ENCODE results near the gene KCNT1. TPM values are rescaled to one million over a fixed set of nuclear protein-coding genes. Genes with fewer than 3 reads are reported as not detected.

KCNT1 gene
- total and polyA plus RNA-seq, 8 donors, result 0.05 to 1.1 (median 0.11) TPM

GRCh38 chr9:135815830-135816650 lies 114.1 kb downstream of the KCNT1 start:
- H3K36me3 ChIP-seq, result peaks cover 0 to 59% (median 14%) of the 10 kb centered on the region in 3 donors

GRCh38 chr9:135816651-135816970 lies 114.6 kb downstream of the KCNT1 start:
- H3K36me3 ChIP-seq, result peaks cover 0 to 56% (median 10%) of the 10 kb centered on the region in 3 donors
- no peaks in the 10 kb centered on the region for H3K4me1 ChIP-seq
- DNase-seq, result peak in 1 of 6 donors; percentile 22
- no peak overlapping the region for H3K27ac ChIP-seq
- no peaks in the 10 kb centered on the region for H3K27me3 ChIP-seq
- WGBS, 2 donors, result 94 to 95% methylated on average over 12 of the region's 12 CpGs
- H3K4me3 ChIP-seq, result no peak overlapping the region
- ATAC-seq, result no peak
- intact Hi-C loops (cut with DNase I), result no loop called here
- H3K9me3 ChIP-seq, result no peaks in the 10 kb centered on the region
- no peak for FAIRE-seq
- TF ChIP-seq, protein P1, sequence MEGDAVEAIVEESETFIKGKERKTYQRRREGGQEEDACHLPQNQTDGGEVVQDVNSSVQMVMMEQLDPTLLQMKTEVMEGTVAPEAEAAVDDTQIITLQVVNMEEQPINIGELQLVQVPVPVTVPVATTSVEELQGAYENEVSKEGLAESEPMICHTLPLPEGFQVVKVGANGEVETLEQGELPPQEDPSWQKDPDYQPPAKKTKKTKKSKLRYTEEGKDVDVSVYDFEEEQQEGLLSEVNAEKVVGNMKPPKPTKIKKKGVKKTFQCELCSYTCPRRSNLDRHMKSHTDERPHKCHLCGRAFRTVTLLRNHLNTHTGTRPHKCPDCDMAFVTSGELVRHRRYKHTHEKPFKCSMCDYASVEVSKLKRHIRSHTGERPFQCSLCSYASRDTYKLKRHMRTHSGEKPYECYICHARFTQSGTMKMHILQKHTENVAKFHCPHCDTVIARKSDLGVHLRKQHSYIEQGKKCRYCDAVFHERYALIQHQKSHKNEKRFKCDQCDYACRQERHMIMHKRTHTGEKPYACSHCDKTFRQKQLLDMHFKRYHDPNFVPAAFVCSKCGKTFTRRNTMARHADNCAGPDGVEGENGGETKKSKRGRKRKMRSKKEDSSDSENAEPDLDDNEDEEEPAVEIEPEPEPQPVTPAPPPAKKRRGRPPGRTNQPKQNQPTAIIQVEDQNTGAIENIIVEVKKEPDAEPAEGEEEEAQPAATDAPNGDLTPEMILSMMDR (IDR thresholded peaks at IDR 0.05), result no peak

More at GRCh38 chr9:135815830-135816650, 114.1 kb downstream of the KCNT1 start:
- DNase-seq (peak in 1 of 6 donors; percentile 43), ATAC-seq (no peak), FAIRE-seq (no peak)
- no peak overlapping the region for H3K27ac ChIP-seq
- no peaks in the 10 kb centered on the region for H3K4me1 ChIP-seq
- no peaks in the 10 kb centered on the region for H3K9me3 ChIP-seq
- H3K27me3 ChIP-seq, result no peaks in the 10 kb centered on the region
- no peak overlapping the region for H3K4me3 ChIP-seq
- WGBS, 2 donors, result 91 to 92% methylated on average over 28 of the region's 28 CpGs
- intact Hi-C loops (cut with DNase I), result no loop called here
- TF ChIP-seq, protein P1 (IDR thresholded peaks at IDR 0.05), result no peak

- Histone ChIP-seq H3K9me3 (no peaks in the 10 kb centered on the region), H3K36me3 (peaks cover 0 to 70% (median 17%) of the 10 kb centered on the region in 3 donors), H3K4me3 (no peak overlapping the region), H3K27me3 (no peaks in the 10 kb centered on the region), H3K27ac (no peak overlapping the region), H3K4me1 (no peaks in the 10 kb centered on the region)
- TF ChIP-seq, protein P1 (IDR thresholded peaks at IDR 0.05), result no peak
- FAIRE-seq (no peak), ATAC-seq (no peak), DNase-seq (peak in 2 of 6 donors; percentile 12 to 41)
- 96 to 97% methylated on average over 66 of the region's 66 CpGs for WGBS, 2 donors
- intact Hi-C loops (cut with DNase I), result no loop called here
These were observed 116.1 kb downstream of the KCNT1 start for GRCh38 chr9:135817951-135818717.

DNA sequence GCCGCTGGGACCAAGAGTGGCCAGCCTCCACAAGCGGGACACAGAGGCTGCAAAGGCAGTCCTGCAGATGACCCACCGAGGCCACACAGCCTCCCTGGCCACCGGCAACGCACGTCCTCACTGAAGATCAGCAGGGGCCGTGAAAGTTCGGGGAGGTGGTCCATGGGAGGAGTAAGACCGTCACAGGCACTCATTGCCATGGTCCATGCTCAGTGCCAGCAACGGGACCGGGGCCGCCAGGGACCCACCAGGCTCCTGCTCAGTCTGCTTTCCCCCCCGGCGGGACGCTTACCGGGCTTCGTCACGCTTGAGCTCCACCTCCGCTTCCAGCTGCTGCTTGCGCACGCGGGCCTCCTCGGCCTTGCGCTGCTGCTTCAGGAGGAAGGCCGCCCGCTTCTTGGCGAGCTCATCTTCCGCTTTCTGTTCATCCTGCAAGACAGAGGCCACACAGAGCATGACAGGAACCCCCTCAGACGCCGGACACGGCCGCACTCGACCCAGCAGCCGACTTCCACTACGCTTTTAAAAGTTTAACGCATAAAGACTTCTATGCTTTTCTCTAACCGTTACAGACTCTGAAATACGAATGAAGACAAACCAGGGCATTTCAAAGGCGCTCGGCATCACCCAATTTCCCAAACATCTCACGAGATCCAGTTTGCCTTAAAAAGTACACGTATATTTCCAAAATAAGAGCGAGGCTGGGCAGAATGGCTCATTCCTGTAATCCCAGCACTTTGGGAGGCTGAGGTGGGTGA lies 116.9 kb downstream of the KCNT1 start:
- Histone ChIP-seq H3K4me1 (no peaks in the 10 kb centered on the region), H3K36me3 (peaks cover 0 to 70% (median 17%) of the 10 kb centered on the region in 3 donors), H3K27ac (no peak overlapping the region), H3K27me3 (no peaks in the 10 kb centered on the region), H3K9me3 (no peaks in the 10 kb centered on the region), H3K4me3 (no peak overlapping the region)
- FAIRE-seq, result no peak
- ATAC-seq, result no peak
- DNase-seq, result peak in 2 of 6 donors; percentile 9 to 41
- WGBS, 2 donors, result 96 to 98% methylated on average over 42 to 43 of the region's 43 CpGs
- TF ChIP-seq, protein P1 (IDR thresholded peaks at IDR 0.05), result no peak
- intact Hi-C loops (cut with DNase I), result no loop called here

All from pancreas (tissue), 10 donors.